Naive B cell (primary cell): ENCODE data around the gene CFAP65. TPM values are rescaled to one million over a fixed set of nuclear protein-coding genes. Genes with fewer than 3 reads are reported as not detected.

Experiments used
- ATAC-seq, 2 donors: fragments of 150-1000 bp; cut with Tn5 transposase; 2 replicates each; pipeline ENCODE4 v1.10.0; 2021; ENCODE audit warnings: low read depth in 2 of 2, mild to moderate bottlenecking in 2 of 2, moderate library complexity in 2 of 2
- DNase-seq: peaks from one replicate; pipeline ENCODE4 v3.0.0; 2022
- H3K27ac Mint-ChIP-seq, 6 donors: one replicate each; pipeline ENCODE4 v1.8.0; 2020 to 2022; ENCODE audit warnings: mild to moderate bottlenecking in 6 of 6, mixed read lengths in 6 of 6, moderate library complexity in 5 of 6, inconsistent platforms in 2 of 6
- H3K27me3 Mint-ChIP-seq, 3 donors: one replicate each; pipeline ENCODE4 v1.8.0; 2021 to 2022; ENCODE audit warnings: mixed read lengths in 3 of 3, mild to moderate bottlenecking in 1 of 3
- H3K36me3 Mint-ChIP-seq, 2 donors: one replicate each; pipeline ENCODE4 v1.8.0; 2020 to 2022; ENCODE audit warnings: mixed read lengths in 2 of 2, inconsistent platforms in 1 of 2, mild to moderate bottlenecking in 1 of 2
- H3K4me1 Mint-ChIP-seq, 3 donors: one replicate each; pipeline ENCODE4 v1.8.0; 2020 to 2022; ENCODE audit warnings: mixed read lengths in 3 of 3, inconsistent platforms in 1 of 3, mild to moderate bottlenecking in 1 of 3, moderate library complexity in 1 of 3
- H3K4me3 Mint-ChIP-seq, 8 donors: one replicate each; pipeline ENCODE4 v1.8.0; 2020 to 2022; ENCODE audit warnings: mild to moderate bottlenecking in 8 of 8, mixed read lengths in 8 of 8, moderate library complexity in 8 of 8, inconsistent platforms in 2 of 8
- H3K9me3 Mint-ChIP-seq, 7 donors: one replicate each; pipeline ENCODE4 v1.8.0; 2020 to 2022; ENCODE audit warnings: mixed read lengths in 7 of 7, mild to moderate bottlenecking in 5 of 7, inconsistent platforms in 2 of 7, moderate library complexity in 1 of 7
- polyA plus RNA-seq, 6 donors: library from polyadenylated mRNA; unstranded; fragments of 300-500 nt; fragmentation: Illumina TruSeq; gene quantifications; one replicate each; pipeline ENCODE4 v1.2.3, GENCODE V29; 2021; ENCODE audit warnings: low read depth in 6 of 6

CFAP65 gene
- polyA plus RNA-seq, 6 donors from 2014 or later, result not detected

DNA sequence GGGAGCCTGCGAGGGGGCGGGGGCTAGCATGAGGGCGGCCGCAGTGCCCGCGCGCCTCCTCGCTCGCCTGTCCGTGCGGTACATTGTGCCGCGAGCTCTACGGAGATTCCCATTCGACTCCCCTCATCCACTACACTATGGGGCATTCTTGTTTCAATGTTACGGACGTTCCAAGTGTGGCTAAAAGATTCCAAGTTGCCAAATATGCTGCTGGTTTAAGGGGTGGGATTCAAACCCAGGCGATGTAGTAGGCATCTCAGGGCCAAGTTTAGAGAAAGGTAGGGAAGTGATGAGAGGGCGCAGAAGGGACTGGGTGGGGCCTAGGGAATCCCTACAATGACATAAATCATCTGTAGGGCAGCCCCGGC is 38.1 kb downstream of the CFAP65 start:
- H3K4me3 Mint-ChIP-seq, result peak overlapping the region in 7 of 8 donors; percentile 14 to 84 (median 64)
- ATAC-seq, result peak; percentile 28 to 33
- peaks cover 11 to 17% (median 13%) of the 10 kb centered on the region in 3 donors for H3K4me1 Mint-ChIP-seq
- H3K27ac Mint-ChIP-seq, result no peak overlapping the region
- H3K36me3 Mint-ChIP-seq, result no peaks in the 10 kb centered on the region
- H3K9me3 Mint-ChIP-seq, result peaks cover 0 to 2% (median 0%) of the 10 kb centered on the region in 7 donors
- no peak for DNase-seq
- peaks cover 45 to 91% (median 90%) of the 10 kb centered on the region in 3 donors for H3K27me3 Mint-ChIP-seq

- DNase-seq (no peak), ATAC-seq (peak; percentile 40 to 54)
- Mint-ChIP-seq H3K27ac (peak overlapping the region in 1 of 6 donors; percentile 27), H3K36me3 (no peaks in the 10 kb centered on the region), H3K9me3 (peaks cover 0 to 2% (median 0%) of the 10 kb centered on the region in 7 donors), H3K4me3 (peak overlapping the region; percentile 42 to 88 (median 76)), H3K27me3 (peaks cover 50 to 91% (median 90%) of the 10 kb centered on the region in 3 donors), H3K4me1 (peaks cover 11 to 17% (median 13%) of the 10 kb centered on the region in 3 donors)
These were observed 38.7 kb downstream of the CFAP65 start for GRCh38 chr2:219002395-219003266.

GRCh38 chr2:219001577-219002394 is 39.5 kb downstream of the CFAP65 start:
- no peak overlapping the region for H3K27ac Mint-ChIP-seq
- peaks cover 47 to 91% (median 90%) of the 10 kb centered on the region in 3 donors for H3K27me3 Mint-ChIP-seq
- peak overlapping the region in 7 of 8 donors; percentile 56 to 83 (median 65) for H3K4me3 Mint-ChIP-seq
- peaks cover 0 to under 1% (median 0%) of the 10 kb centered on the region in 7 donors for H3K9me3 Mint-ChIP-seq
- DNase-seq (no peak), ATAC-seq (peak; percentile 28 to 32)
- H3K4me1 Mint-ChIP-seq, result peaks cover 11 to 17% (median 13%) of the 10 kb centered on the region in 3 donors
- H3K36me3 Mint-ChIP-seq, result no peaks in the 10 kb centered on the region

- no peak overlapping the region for H3K27ac Mint-ChIP-seq
- DNase-seq (no peak), ATAC-seq (peak; percentile 4 to 25)
- H3K4me1 Mint-ChIP-seq, result peaks cover 14 to 19% (median 17%) of the 10 kb centered on the region in 3 donors
- peaks cover 46 to 93% (median 92%) of the 10 kb centered on the region in 3 donors for H3K27me3 Mint-ChIP-seq
- H3K36me3 Mint-ChIP-seq, result no peaks in the 10 kb centered on the region
- H3K9me3 Mint-ChIP-seq, result no peaks in the 10 kb centered on the region
- peak overlapping the region in 3 of 8 donors; percentile 16 to 76 (median 50) for H3K4me3 Mint-ChIP-seq
These were observed 40.2 kb downstream of the CFAP65 start for GRCh38 chr2:219001100-219001576.

GRCh38 chr2:219000569-219000960 is 40.8 kb downstream of the CFAP65 start:
- Mint-ChIP-seq H3K9me3 (no peaks in the 10 kb centered on the region), H3K27me3 (peaks cover 52 to 93% (median 92%) of the 10 kb centered on the region in 3 donors), H3K36me3 (no peaks in the 10 kb centered on the region), H3K4me1 (peaks cover 20 to 23% (median 23%) of the 10 kb centered on the region in 3 donors), H3K4me3 (peak overlapping the region in 4 of 8 donors; percentile 1 to 76 (median 48)), H3K27ac (peak overlapping the region in 1 of 6 donors; percentile 66)
- ATAC-seq (no peak), DNase-seq (no peak)

DNA sequence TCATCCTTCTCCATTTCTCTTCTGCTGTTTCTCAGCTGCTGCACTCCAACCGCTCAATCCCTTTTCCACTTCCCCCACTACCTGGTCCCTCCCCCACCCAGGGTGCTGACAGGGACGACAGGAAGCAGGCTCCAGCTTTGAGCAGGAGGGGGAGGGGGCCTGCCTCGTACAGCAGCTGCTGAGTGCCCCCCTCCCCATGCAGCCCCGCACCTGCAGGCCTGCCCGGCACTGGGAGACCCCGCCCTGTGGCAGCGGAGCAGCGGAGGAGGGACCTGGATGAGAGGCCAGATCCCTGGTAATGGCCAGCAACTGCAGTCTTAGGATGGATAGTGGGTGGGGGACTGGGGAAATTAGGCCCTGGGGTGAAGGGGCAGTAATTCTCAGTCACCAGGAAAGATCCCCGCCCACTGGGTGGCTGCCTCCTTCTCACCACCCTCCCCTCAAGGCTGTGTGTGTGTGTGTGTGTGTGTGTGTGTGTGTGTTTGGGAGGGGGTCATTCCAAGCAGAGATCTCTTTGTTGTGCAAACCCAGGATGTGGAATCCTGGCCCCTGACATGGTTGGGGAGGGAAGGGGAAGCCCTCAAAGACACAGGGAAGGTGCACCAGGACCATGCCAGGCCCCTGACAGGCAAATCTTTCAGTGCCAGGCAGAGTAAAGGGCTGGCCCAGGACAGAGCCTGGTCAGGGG is 41.3 kb downstream of the CFAP65 start:
- Mint-ChIP-seq H3K27ac (no peak overlapping the region), H3K36me3 (no peaks in the 10 kb centered on the region), H3K9me3 (no peaks in the 10 kb centered on the region), H3K27me3 (peaks cover 55 to 93% (median 92%) of the 10 kb centered on the region in 3 donors), H3K4me3 (no peak overlapping the region), H3K4me1 (peaks cover 24 to 27% (median 27%) of the 10 kb centered on the region in 3 donors)
- ATAC-seq, result no peak
- DNase-seq, result no peak

- ATAC-seq (no peak), DNase-seq (no peak)
- H3K9me3 Mint-ChIP-seq, result no peaks in the 10 kb centered on the region
- H3K27me3 Mint-ChIP-seq, result peaks cover 52 to 92% (median 92%) of the 10 kb centered on the region in 3 donors
- no peaks in the 10 kb centered on the region for H3K36me3 Mint-ChIP-seq
- peak overlapping the region in 1 of 6 donors; percentile 10 for H3K27ac Mint-ChIP-seq
- peaks cover 22 to 27% (median 27%) of the 10 kb centered on the region in 3 donors for H3K4me1 Mint-ChIP-seq
- no peak overlapping the region for H3K4me3 Mint-ChIP-seq
These were observed 42.1 kb downstream of the CFAP65 start for GRCh38 chr2:218999021-218999880.

DNA sequence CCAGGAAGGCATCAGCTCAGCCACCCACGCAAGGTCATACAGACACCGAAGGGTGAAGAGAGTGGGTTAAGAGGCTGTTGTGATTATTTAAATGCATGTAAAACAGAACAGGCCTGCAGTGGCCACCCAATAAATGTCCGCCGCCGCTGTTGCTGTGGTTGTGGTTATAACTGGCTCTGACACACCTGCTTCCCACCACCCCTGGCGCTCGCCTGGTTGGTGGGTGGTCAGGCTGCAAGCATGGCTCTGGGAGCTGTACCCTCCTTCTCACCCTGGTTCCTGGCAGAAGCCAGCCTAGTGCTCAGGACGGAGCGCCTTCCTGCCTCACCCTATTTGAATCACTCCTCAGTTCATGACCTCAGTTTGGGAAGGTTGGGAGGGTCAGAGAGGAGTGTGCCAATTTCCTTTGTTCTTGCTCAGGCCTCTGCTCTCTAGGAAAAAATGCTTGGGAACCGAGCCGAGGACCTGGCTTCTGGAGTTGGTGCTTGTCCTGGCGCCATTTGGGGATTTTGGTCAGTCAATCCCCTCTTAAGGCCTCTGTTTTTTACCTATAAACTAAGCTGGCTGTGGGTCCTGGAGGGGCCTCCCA is 42.8 kb downstream of the CFAP65 start:
- Mint-ChIP-seq H3K9me3 (no peaks in the 10 kb centered on the region), H3K36me3 (no peaks in the 10 kb centered on the region), H3K27me3 (peaks cover 48 to 92% (median 89%) of the 10 kb centered on the region in 3 donors), H3K4me1 (peaks cover 16 to 34% (median 27%) of the 10 kb centered on the region in 3 donors), H3K4me3 (peak overlapping the region in 2 of 8 donors; percentile 4 to 27), H3K27ac (no peak overlapping the region)
- ATAC-seq (no peak), DNase-seq (no peak)

GRCh38 chr2:218997731-218998130 is 43.6 kb downstream of the CFAP65 start:
- H3K36me3 Mint-ChIP-seq, result no peaks in the 10 kb centered on the region
- H3K27me3 Mint-ChIP-seq, result peaks cover 42 to 88% (median 81%) of the 10 kb centered on the region in 3 donors
- no peaks in the 10 kb centered on the region for H3K9me3 Mint-ChIP-seq

DNA sequence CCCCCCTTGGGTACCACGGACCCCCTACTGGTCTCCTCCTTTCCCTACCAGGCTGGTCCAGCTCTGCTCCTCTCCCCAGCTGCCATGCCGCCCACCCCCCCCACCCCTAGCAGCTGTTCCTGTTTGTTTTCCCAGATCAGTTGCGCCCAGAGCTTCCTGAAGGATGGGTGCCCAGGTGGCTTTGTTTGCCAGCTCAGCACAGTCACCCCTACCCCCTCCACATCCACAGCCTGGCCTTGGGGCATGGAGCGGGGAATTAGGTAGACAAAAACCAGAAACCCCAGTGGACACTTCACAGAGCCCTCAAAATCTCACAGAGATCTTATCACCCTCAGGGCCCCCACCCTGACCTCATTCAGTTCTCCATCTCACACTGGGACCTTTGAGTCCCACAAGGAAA is 44.4 kb downstream of the CFAP65 start:
- no peak overlapping the region for H3K27ac Mint-ChIP-seq
- H3K4me1 Mint-ChIP-seq, result peaks cover 14 to 24% (median 14%) of the 10 kb centered on the region in 3 donors
- H3K4me3 Mint-ChIP-seq, result peak overlapping the region in 1 of 8 donors; percentile 67

More at GRCh38 chr2:218997731-218998130, 43.6 kb downstream of the CFAP65 start:
- DNase-seq (no peak), ATAC-seq (no peak)
- Mint-ChIP-seq H3K27ac (peak overlapping the region in 1 of 6 donors; percentile 5), H3K4me1 (peaks cover 14 to 27% (median 21%) of the 10 kb centered on the region in 3 donors), H3K4me3 (no peak overlapping the region)

DNA sequence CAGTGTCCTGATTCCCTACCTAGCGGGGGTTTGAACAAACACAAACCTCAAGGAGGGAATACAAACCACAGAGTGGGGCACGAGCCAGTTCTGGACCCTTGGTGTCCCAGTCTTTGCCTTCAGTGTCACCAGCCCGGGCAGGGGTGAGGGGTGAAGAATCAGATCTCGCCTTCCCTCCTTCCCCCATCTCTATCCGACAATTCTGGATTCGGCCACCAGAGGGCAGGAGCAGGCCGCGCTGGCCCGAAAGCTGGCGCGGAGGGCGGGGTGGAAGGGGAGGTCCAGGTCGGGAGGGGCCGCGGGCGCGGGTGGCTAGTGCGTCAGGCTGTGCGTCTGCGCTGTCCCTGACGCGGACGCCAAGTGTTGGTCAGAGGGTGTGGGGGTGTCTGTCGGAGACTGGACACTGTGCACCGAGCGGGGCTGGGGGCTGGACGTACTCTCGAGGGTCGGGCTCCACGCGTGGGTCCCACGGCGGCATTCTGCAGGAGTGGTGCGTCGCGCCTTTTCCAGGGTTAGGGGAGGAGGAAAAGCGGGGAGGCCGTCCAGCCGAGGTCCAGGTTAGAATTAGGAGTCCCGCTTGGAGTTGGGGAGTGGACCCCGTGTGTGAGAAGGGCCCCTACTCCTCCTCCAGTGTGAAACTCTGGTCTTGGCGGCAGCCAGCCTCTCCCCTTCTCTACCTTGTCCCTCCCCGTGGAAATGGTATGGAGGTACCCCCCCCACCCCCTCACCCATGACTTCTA is 45.2 kb downstream of the CFAP65 start:
- Mint-ChIP-seq H3K4me1 (peaks cover 14 to 31% (median 16%) of the 10 kb centered on the region in 3 donors), H3K4me3 (peak overlapping the region in 4 of 8 donors; percentile 25 to 60 (median 42)), H3K9me3 (peaks cover 0 to 2% (median 0%) of the 10 kb centered on the region in 7 donors), H3K27me3 (peaks cover 50 to 94% (median 83%) of the 10 kb centered on the region in 3 donors), H3K36me3 (no peaks in the 10 kb centered on the region), H3K27ac (peak overlapping the region in 1 of 6 donors; percentile 76)
- ATAC-seq (peak; percentile 66 to 76), DNase-seq (peak; percentile 59)

More for the DNA sequence above, 44.4 kb downstream of the CFAP65 start:
- ATAC-seq, result no peak
- no peak for DNase-seq
- Mint-ChIP-seq H3K9me3 (no peaks in the 10 kb centered on the region), H3K27me3 (peaks cover 42 to 88% (median 79%) of the 10 kb centered on the region in 3 donors), H3K36me3 (no peaks in the 10 kb centered on the region)
